Kidney glomerular epithelial cell (primary cell): ENCODE measurements around the gene DIP2C.
A peak's percentile ranks its signal among the peaks of the same experiment; 100 is the strongest.
"Not testable (repeated sequence)": the region's sequence is repeated elsewhere in the genome, so short reads cannot be mapped to it uniquely, and the experiment has no call there.

Experiments used
- DNase-seq: peaks from one replicate; lab custom pipeline; 2025; lab: John Stamatoyannopoulos, UW

Gene DIP2C

DNA sequence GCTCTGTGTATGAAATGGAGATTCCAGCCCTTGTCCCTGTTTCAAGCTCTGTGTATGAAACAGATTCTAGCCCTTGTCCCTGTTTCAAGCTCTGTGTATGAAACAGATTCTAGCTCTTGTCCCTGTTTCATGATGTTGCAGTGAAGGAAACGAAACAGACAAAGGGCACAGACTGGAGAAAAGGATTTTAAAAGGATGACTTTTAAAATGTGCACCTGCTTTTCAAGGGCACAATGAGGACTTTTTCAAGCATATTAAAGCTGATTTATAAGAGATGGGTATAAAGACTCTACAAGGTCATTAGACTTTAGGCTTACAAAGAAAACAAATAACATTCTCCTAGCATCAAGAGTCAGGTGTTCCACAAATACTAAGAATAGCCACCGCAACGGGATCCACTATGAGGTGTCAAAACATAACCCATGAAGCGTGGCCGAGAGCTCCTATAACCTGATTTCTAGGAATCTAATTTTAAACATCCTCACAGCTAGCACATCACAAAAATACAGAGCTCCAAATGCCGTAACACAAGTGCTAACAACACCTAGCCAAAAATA lies 29.0 kb downstream of the DIP2C start:
- DNase-seq: peak; percentile 11

DNA sequence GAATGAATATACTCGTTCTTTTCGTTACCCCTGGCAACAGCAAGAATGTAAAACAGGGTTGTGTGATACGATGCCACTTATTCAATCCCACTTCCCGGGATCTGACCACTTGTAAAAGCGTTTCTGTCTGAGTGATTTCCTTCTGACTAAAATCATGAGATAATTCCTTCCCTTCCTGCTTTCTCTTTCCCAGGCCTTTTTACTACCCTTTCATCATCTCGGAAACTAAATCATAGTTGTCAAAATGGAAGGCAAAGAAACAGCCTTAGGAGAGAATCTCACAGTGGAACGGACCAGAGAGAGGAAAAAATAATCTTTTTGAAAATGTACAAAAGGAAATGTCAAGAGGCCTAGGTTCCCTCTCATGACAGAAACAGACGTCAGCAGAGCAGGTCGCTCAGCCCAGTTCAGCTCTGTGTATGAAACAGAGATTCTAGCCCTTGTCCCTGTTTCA lies 29.8 kb downstream of the DIP2C start:
- peak; percentile 65 for DNase-seq

DNA sequence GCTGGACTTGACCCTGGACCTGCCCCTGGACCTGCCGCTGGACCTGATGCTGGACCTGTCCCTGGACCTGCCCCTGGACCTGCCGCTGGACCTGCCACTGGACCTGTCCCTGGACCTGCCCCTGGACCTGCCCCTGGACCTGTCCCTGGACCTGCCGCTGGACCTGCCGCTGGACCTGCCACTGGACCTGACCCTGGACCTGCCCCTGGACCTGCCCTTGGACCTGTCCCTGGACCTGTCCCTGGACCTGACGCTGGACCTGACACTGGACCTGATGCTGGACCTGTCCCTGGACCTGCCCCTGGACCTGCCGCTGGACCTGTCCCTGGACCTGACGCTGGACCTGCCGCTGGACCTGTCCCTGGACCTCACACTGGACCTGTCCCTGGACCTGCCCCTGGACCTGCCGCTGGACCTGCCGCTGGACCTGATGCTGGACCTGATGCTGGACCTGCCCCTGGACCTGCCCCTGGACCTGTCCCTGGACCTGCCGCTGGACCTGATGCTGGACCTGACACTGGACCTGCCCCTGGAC lies 31.6 kb downstream of the DIP2C start:
- not testable (repeated sequence) for DNase-seq

DNA sequence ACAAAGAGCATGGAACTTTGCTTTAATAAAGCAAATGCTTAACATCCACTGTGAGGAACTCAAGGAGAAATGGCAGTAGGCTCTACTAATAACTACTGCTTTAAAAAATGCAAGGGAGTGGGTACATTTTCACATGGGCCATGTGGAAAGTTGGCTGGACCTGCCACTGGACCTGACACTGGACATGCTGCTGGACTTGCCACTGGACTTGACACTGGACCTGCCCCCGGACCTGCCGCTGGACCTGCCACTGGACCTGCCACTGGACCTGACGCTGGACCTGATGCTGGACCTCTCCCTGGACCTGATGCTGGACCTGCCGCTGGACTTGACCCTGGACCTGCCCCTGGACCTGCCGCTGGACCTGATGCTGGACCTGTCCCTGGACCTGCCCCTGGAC lies 32.6 kb downstream of the DIP2C start:
- no peak for DNase-seq

DNA sequence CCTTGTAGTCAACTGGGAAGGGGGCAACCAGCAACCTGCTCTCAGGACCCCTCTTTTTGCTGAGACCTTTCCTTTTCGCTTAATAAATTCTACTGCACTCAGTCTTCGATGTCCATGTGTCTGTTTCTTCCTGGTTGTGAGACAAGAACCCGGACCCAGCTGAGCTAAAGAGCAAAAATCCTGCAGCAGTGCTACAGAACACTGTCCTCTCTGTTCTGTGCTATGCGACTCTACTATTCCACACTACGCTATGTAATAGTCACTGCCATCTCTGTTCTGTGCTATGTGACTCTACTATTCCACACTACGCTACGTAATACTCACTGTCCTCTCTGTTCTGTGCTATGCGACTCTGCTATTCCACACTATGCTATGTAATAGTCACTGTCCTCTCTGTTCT lies 34.3 kb downstream of the DIP2C start:
- no peak for DNase-seq

DNA sequence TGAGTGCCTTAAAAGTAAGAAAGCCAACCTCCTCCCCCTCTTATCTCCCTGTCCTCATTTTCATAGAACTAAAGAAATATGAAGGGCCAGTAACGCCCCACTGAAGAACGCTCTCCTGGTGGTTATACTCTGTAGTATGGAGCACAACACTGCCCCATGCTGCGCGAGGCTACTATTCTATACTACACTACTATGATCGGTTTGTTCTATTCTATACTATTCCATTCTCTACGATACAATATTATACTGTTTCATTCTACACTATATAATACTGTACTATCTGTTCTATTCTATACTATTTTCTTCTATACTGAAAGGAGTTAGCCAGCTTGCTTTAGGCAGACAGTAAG lies 34.8 kb downstream of the DIP2C start:
- no peak for DNase-seq

DNA sequence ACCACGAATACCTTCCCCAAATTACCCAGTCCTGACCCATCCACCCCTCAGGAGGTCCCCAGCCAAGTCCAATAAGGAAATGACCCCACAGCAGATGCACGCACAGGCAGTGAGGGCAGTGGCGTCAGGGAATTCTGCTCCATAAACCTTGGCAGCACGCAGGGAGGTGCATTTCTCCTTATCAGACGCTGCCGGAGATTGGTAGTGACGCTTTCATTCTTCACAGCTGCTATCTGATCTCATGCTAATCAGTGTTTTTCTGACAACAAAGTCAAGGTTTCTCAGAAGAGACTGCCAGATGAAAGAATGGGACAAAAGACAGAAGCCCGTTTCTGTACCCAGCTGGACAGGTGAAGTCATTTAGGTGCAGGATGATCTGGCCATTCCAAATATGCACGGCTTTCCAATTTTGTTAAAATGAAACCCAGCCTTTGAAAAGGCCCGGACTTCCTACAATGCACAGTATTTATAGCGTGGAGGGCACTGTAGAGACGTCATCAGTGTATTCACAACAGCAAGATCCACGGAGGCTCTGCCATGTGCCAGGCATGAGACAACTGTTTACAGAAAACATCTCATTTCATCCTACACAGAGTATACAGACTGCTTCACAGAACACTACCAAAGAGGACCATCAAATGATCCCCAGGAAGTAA lies 35.3 kb downstream of the DIP2C start:
- no peak for DNase-seq

DNA sequence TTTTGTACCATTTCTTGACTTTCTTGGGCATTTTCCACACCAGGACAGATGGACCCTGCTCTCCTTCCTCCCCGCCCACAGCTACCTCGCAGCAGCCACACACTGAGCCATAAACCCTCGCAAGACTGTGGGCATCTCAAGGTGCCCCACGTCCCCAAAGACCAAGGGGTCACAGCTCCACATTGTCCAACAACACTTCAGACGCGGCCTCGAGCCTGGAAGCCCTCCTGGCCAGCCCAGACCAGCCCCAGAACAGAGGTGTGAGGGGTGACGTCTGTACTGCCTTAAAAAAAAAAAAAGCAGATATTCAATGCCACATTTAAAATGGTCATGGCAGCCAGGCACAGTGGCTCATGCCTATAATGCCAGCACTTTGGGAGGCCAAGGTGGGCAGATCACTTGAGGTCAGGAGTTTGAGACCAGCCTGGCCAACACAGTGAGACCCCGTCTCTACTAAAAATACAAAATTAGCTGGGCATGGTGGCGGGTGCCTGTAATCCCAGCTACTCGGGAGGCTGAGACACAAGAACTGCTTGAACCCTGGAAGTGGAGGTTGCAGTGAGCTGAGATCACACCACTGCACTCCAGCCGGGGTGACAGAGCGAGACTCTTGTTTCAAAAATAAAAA lies 36.5 kb downstream of the DIP2C start:
- DNase-seq: not testable (repeated sequence)

DNA sequence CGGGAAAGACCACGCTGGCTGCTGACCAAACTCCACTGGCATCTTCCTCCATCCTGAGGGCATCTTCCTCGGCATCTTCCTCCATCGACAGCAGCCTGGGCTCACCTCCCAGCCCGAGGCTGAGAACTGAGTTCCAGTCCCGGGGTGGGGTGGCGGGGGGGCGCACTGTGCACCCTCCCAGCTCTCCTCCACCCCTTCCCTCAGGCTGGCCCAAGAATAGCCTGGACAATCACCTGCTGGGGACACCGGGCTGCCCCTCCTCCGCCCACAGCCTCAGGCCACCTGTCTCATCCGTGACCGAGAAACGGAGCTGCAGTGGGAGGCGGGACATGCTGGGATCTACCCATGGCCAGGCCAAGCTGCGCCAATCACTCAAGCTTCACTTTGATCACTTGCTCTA lies 37.2 kb downstream of the DIP2C start:
- DNase-seq: no peak

DNA sequence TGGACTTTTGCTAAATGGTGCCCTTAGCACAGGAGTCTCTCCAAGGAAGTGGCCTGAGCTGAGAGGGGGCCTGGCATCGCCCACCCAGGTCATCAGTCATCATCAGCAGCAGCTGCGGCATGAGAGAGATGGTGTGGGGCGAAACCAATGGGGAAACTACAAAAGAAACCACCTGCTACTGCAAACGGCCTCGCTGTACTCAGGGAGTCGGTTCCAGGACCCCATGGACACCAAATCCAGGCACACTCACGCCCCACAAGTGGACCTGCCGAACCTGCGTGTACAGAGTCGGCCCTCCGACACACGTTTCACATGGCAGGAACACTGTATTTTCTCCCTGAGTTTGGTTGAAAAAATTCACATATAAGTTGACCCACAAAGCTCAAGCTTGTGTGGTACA lies 37.8 kb downstream of the DIP2C start:
- DNase-seq: no peak

DNA sequence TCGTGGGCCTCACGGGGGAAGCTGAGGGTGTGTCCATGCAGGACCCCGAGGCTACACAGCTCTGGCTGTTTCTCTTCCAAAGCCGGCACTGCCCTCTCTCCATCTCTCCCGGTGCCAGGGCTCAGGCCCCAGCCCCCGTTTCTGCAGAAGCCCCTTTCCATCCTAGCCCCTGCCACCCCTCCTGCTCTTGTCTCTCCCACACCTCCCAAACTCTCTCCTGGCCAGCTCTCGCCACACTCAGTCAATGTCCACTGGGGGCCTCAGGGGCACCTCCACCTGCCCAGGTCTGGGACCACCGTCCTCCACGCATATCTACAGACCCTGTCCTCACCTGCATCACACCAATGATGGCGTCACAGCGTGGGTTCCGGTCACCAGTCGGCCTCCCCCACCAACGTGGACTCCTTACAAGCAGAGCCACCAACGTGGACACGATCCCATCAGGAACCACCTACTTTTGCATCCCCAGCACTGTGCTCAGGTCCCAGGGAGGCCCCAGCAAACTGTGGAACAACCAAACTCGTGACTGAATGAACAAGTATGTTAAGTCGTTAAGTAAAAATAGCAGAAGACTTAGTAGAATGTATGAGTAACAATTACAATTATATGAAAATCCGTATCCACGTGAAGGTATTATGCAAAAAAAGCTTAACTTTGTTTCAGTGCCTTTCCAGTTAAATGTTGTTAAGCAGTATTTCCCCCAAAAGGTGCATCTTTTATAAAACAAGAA lies 38.4 kb downstream of the DIP2C start:
- no peak for DNase-seq

DNA sequence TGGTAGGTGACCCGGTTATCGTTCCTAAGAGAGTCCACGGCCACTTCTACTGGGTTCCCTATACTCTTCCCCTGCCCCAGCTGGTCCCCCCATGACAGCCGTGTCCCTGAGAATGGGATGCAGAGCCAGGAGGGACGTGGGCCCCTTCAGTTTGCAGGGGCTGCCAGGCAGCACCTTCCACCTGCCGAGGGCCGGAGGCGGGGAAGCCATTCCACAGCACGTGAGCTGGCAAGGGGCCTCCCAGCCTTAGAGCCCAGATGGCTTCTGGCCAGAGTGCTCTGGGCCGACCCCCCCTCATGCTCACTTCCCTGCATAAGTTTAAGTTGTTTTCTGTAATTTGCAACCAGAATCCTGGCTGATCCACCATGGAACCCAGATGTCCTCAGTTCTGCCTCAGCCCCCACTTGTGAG lies 39.0 kb downstream of the DIP2C start:
- no peak for DNase-seq

DNA sequence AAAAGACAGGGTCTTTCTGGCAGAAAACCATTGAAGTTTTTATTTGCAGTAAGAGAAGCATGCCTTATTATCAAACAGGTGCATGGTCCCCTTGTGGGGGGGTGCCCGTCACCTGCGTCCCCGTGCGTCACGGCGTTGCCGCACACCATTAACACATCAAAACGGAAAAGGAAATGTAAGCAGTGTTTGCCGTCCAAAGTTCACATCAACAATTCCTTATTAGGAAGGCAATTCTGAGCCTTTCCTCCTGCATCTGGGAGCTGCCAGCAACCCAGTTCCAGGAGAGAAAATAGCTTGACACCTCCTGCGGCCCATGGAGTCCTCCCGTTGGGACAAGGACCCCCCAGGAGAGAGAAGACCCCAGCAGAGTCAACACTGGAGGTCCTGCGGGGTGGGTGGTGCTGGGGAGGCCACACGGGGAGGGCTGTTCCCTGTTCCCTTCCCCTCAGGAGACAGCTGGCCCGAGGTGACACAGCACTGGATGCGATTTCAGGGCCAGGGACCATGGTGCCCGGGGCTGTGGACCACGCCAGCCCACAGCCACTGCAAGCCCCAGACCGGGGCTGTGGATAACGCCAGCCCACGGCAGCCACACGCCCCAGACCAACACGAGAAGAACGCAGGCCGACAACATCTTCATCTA lies 39.5 kb downstream of the DIP2C start:
- no peak for DNase-seq

DNA sequence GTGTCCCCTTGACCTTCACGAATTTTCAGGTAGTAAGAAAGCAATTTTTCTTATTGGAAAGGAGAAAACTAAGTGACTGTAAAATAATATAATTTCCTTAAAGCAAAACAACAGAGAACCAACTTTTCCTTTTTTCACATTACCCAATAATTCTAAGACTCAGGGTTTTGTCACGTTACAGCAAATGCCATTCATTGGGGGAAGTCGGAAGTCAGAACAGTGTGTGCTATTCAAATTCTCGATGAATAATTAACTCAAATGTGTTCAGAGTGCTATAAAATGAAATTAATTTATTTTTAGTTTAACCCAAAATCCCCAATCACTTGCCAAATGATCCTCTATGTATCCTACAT lies 40.0 kb downstream of the DIP2C start:
- DNase-seq: no peak

DNA sequence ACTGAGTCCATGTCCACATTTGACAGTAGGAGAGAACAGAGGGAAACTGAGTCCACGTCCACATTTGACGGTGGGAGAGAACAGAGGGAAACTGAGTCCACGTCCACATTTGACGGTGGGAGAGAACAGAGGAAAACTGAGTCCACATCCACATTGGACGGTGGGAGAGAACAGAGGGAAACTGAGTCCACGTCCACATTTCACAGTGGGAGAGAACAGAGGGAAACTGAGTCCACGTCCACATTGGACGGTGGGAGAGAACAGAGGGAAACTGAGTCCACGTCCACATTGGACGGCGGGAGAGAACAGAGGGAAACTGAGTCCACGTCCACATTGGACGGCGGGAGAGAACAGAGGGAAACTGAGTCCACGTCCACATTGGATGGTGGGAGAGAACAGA lies 42.4 kb downstream of the DIP2C start:
- not testable (repeated sequence) for DNase-seq

DNA sequence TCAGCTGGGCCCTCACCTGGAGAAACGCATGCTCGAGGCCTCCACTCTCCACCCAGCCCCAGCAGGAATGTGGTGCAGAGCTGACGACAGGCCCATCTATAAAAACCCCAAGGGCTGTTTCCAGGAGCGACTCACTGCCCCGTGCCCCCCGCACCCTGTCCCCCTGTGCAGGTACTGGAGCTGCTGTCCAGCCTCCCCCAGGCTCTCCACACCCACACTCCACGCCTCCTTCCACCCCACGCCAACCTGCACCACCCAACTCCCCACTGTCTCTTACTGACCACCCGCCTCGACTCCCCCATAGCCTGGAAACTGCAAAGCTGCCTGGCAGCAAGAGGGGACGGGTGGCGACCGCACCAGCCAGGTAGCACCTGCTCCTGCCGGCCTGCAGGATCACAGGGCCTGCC lies 43.3 kb downstream of the DIP2C start:
- no peak for DNase-seq

DNA sequence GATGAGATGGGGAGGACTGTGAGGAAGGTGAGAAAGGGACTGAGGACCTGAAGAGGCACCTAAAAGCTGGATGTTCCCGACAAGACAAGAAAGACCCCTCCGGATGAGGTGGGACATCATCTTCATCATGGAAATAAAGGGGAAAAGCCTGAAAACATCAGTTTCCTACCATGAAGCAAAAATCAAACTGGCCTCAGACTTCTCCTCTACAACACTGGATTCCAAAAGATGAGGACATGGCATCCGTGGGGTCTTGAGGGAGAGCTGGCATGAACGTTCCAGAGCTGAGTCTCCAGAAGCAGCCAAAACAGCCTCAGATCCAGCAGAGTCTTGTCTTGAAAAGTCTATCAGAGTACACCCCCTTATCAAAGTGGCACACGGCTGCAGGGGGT lies 44.5 kb downstream of the DIP2C start:
- no peak for DNase-seq

DNA sequence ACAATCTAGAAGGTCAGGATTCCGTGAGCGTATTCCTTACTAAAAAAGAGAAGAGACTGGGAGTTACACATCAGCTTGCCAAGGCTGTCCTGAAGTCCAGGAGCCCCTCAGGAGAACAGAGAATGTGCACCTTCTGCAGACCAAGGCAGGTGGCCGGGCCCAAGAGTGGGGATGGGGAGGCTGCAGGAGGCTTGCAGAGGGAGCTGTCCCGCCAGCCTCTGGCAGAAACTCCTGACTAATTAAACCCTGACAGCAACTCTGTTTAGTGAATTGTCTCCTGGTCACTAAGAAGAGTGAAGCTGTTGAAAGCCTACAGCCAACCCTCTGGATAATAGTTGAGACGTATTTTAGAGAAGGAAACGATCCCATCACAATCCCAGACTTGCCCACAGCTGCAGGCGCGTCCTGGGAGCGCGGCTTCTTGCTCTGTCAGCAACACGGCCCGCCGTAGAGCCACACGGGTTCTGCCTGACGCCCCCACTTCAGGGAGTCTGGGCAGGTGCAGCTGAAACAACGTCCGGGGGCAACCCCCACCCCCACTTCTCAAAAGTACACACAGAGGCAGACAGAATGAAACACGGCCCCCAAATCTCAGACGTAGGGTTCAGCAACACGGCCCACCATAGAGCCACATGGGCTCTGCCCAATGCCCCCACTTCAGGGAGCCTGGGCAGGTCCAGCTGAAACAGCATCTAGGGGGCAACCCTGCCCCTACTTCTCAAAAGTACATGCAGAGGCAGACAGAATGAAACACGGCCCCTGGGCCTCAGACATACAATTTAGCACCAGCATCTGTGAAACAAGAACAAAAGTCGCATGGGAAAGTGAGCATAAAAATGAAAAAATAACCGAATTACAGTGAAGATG lies 45.2 kb downstream of the DIP2C start:
- DNase-seq: no peak

DNA sequence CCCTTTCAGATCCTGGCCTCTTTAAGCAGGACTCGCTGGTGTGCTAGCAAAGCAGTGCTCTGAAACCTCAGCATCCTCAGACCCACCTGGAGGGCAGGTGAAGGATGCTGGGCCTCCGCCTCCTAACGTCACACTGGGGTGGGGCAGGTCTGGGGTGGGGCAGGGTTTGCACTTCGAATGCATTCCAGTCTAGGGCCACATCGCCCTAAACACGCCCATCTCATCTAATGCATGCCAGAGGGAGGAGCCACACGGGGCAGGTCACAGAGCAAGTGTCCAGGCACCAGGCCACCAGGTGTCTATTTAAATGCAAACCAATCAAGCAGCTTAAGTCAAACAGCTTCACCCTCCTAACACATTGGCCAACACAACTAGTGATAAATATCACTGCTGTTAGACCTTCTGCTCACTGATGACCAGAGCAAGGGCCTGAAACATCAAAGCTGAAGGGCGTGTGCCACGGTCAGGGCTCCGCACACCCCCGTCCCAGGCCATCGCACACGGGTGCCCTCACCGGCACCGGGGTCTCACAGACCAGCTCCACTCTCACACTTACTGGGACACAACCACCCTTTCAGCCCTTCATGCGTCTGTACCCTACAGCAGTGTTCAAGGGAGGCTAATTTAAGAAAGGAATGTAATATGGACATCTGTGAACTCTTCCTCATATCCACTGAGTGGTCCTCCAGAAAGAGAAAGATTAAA lies 47.1 kb downstream of the DIP2C start:
- no peak for DNase-seq

DNA sequence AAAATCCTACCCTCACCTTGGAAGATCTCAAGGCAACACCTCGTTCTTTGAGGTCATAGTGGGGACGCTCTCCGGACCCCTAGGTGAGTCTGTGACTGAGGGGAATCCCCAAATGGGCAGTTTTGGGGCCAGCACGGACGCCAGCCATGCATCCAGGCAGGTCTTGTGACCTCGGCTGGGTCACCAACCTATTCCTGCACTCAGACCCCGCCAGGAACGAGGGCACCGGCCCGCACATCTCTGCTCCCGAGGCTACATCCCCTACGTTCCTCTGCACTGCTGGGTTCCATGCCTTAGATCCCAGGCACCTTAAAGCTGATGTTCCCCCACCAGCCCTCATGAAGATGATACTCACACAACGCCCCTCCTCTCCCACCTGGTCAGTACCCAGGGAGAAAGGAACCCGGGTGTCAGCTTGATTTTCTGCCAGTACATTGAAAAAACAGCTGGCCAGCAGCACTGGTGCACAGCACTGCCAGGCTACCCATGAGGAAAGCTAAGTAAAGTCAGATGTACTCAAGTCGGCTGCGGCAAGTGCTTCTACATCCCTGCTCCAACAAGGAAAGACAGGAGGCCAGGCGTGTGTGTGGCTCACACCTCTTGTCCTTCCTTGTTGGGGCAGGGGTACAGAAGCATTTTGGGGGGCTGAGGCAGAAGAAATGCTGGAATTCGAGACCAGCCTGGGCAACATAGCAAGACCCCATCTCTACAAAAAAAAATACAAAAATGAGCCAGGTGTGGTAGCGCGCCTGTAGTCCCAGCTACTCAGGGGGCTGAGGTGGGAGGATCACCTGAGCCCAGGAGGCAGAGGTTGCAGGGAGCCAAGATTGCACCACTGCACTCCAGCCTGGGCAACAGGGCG lies 48.1 kb downstream of the DIP2C start:
- DNase-seq: no peak
